KG1 (cell line): ENCODE measurements around the gene AOPEP.
"Not testable (repeated sequence)": the region's sequence is repeated elsewhere in the genome, so short reads cannot be mapped to it uniquely, and the experiment has no call there.

ENCODE experiments used
- DNase-seq: peaks from one replicate; lab custom pipeline; 2025; lab: John Stamatoyannopoulos, UW

Gene AOPEP

GRCh38 chr9:94870793-94871558, 144.5 kb downstream of the AOPEP start:
- DNase-seq: no peak

- no peak for DNase-seq
These were observed 145.8 kb downstream of the AOPEP start for GRCh38 chr9:94872083-94872833.

- no peak for DNase-seq
These were observed 146.5 kb downstream of the AOPEP start for GRCh38 chr9:94872891-94873511.

- no peak for DNase-seq
These were observed 147.8 kb downstream of the AOPEP start for GRCh38 chr9:94874316-94874715.

- no peak for DNase-seq
These were observed 149.0 kb downstream of the AOPEP start for GRCh38 chr9:94875300-94876020.

GRCh38 chr9:94878804-94879203, 152.3 kb downstream of the AOPEP start:
- DNase-seq: not testable (repeated sequence)

GRCh38 chr9:94879230-94879629, 152.7 kb downstream of the AOPEP start:
- no peak for DNase-seq

- DNase-seq: no peak
These were observed 154.5 kb downstream of the AOPEP start for GRCh38 chr9:94881023-94881422.

- no peak for DNase-seq
These were observed 155.0 kb downstream of the AOPEP start for GRCh38 chr9:94881454-94881853.

GRCh38 chr9:94881940-94882339, 155.4 kb downstream of the AOPEP start:
- DNase-seq: no peak

GRCh38 chr9:94882966-94883641, 156.6 kb downstream of the AOPEP start:
- DNase-seq: no peak

GRCh38 chr9:94885854-94886447, 159.5 kb downstream of the AOPEP start:
- no peak for DNase-seq

- DNase-seq: no peak
These were observed 161.2 kb downstream of the AOPEP start for GRCh38 chr9:94887721-94888120.

- DNase-seq: no peak
These were observed 162.3 kb downstream of the AOPEP start for GRCh38 chr9:94888775-94889174.

- DNase-seq: no peak
These were observed 163.1 kb downstream of the AOPEP start for GRCh38 chr9:94889628-94890027.

GRCh38 chr9:94891183-94891582, 164.7 kb downstream of the AOPEP start:
- DNase-seq: no peak

- DNase-seq: no peak
These were observed 166.2 kb downstream of the AOPEP start for GRCh38 chr9:94892675-94893074.

GRCh38 chr9:94894094-94894699, 167.7 kb downstream of the AOPEP start:
- no peak for DNase-seq

- DNase-seq: no peak
These were observed 169.2 kb downstream of the AOPEP start for GRCh38 chr9:94895668-94896067.

GRCh38 chr9:94896512-94896911, 170.0 kb downstream of the AOPEP start:
- DNase-seq: no peak
